ENCODE data around the gene STAMBP. TPM values are rescaled to one million over a fixed set of nuclear protein-coding genes. Genes with fewer than 3 reads are reported as not detected.

Gene STAMBP
- polyA plus RNA-seq, 1 donor (not counting 4 experiments of a cell fraction or from before 2014, with no cell fraction given), result 95.4 TPM

- dilution Hi-C loops (cut with MboI; ENCODE audit: extremely low pct_ligation_motif_present, low sequenced_read_pairs), result no loop called here
- Histone ChIP-seq H2AFZ (ENCODE audit: control insufficient read depth, low read length) (no peak overlapping the region), H4K20me1 (ENCODE audit: control insufficient read depth, extremely low read depth, insufficient read depth, low read length) (no peaks in the 10 kb centered on the region), H3K4me3 (ENCODE audit: control insufficient read depth in 2 of 3, extremely low read depth in 1 of 3, insufficient read depth in 2 of 3, low read depth in 1 of 3, low read length in 3 of 3) (no peak overlapping the region), H3K27ac (ENCODE audit: control insufficient read depth, insufficient read depth, low read length) (no peak overlapping the region), H3K4me1 (ENCODE audit: control insufficient read depth, extremely low read depth, insufficient read depth, low read length) (no peaks in the 10 kb centered on the region), H3K27me3 (ENCODE audit: control insufficient read depth, extremely low read depth, insufficient read depth, low read length) (no peaks in the 10 kb centered on the region), H3K79me2 (ENCODE audit: control insufficient read depth, insufficient read depth, low read length) (no peaks in the 10 kb centered on the region), H3K9ac (ENCODE audit: control insufficient read depth, extremely low read depth, insufficient read depth, low read length) (no peak overlapping the region), H3K9me1 (ENCODE audit: control insufficient read depth, extremely low read depth, insufficient read depth, low read length) (no peaks in the 10 kb centered on the region), H3K4me2 (ENCODE audit: control insufficient read depth, extremely low read depth, insufficient read depth, low read depth, low read length) (no peak overlapping the region), H3K9me3 (ENCODE audit: control insufficient read depth, low read depth, low read length) (no peaks in the 10 kb centered on the region), H3K36me3 (ENCODE audit: control insufficient read depth in 2 of 2, extremely low read depth in 1 of 2, insufficient read depth in 2 of 2, low read length in 2 of 2) (no peaks in the 10 kb centered on the region)
- no peak for FAIRE-seq
- no peak for DNase-seq (ENCODE audit: low read depth, low spot score)
- TF ChIP-seq EZH2 (IDR thresholded peaks at IDR 0.05; ENCODE audit: low read length), result no peak
- no peak for TF ChIP-seq CTCF (optimal IDR thresholded peaks at IDR 0.05 in 1 of 3, IDR thresholded peaks at IDR 0.05 in 1 of 3, conservative IDR thresholded peaks at IDR 0.05 in 1 of 3; ENCODE audit: extremely low read depth in 1 of 3, insufficient read depth in 2 of 3, low read length in 3 of 3)
Measured at GRCh38 chr2:73917296-73917695, 88.5 kb downstream of the STAMBP start.

- Histone ChIP-seq H2AFZ (ENCODE audit: control insufficient read depth, low read length) (no peak overlapping the region), H3K27ac (ENCODE audit: control insufficient read depth, insufficient read depth, low read length) (no peak overlapping the region), H3K9me1 (ENCODE audit: control insufficient read depth, extremely low read depth, insufficient read depth, low read length) (no peaks in the 10 kb centered on the region), H3K9ac (ENCODE audit: control insufficient read depth, extremely low read depth, insufficient read depth, low read length) (no peak overlapping the region), H3K4me3 (ENCODE audit: control insufficient read depth in 2 of 3, extremely low read depth in 1 of 3, insufficient read depth in 2 of 3, low read depth in 1 of 3, low read length in 3 of 3) (no peak overlapping the region), H4K20me1 (ENCODE audit: control insufficient read depth, extremely low read depth, insufficient read depth, low read length) (no peaks in the 10 kb centered on the region), H3K4me1 (ENCODE audit: control insufficient read depth, extremely low read depth, insufficient read depth, low read length) (peaks cover 2% of the 10 kb centered on the region), H3K9me3 (ENCODE audit: control insufficient read depth, low read depth, low read length) (no peaks in the 10 kb centered on the region), H3K79me2 (ENCODE audit: control insufficient read depth, insufficient read depth, low read length) (no peaks in the 10 kb centered on the region), H3K27me3 (ENCODE audit: control insufficient read depth, extremely low read depth, insufficient read depth, low read length) (no peaks in the 10 kb centered on the region), H3K4me2 (ENCODE audit: control insufficient read depth, extremely low read depth, insufficient read depth, low read depth, low read length) (no peak overlapping the region), H3K36me3 (ENCODE audit: control insufficient read depth in 2 of 2, extremely low read depth in 1 of 2, insufficient read depth in 2 of 2, low read length in 2 of 2) (no peaks in the 10 kb centered on the region)
- dilution Hi-C loops (cut with MboI; ENCODE audit: extremely low pct_ligation_motif_present, low sequenced_read_pairs), result no loop called here
- DNase-seq (ENCODE audit: low read depth, low spot score) (no peak), FAIRE-seq (no peak)
- TF ChIP-seq CTCF (optimal IDR thresholded peaks at IDR 0.05 in 1 of 3, IDR thresholded peaks at IDR 0.05 in 1 of 3, conservative IDR thresholded peaks at IDR 0.05 in 1 of 3; ENCODE audit: extremely low read depth in 1 of 3, insufficient read depth in 2 of 3, low read length in 3 of 3) (no peak), EZH2 (IDR thresholded peaks at IDR 0.05; ENCODE audit: low read length) (no peak)
Measured at GRCh38 chr2:73917696-73918207, 89.0 kb downstream of the STAMBP start.
